SU-DHL-6 (cell line): ENCODE measurements around the gene IPCEF1.

Source experiments
- EZH2phosphoT487 ChIP-seq: fragments of 200-600 bp; sonication (generic), shearing (Covaris generic); conservative IDR thresholded peaks from 2 replicates; pipeline ENCODE4 v1.6.1; 2018; ENCODE audit warnings: mild to moderate bottlenecking, antibody characterized with exemption, low read length, moderate library complexity, mixed read lengths
- TF ChIP-seq, protein P1 (sequence below): fragments of 200-600 bp; sonication (generic); IDR thresholded peaks from one replicate; pipeline ENCODE4 v1.5.1; 2017; ENCODE audit warnings: antibody characterized with exemption, mild to moderate bottlenecking, low read length, moderate library complexity; ENCODE audit not compliant: insufficient read depth, poor library complexity, severe bottlenecking

DNA sequence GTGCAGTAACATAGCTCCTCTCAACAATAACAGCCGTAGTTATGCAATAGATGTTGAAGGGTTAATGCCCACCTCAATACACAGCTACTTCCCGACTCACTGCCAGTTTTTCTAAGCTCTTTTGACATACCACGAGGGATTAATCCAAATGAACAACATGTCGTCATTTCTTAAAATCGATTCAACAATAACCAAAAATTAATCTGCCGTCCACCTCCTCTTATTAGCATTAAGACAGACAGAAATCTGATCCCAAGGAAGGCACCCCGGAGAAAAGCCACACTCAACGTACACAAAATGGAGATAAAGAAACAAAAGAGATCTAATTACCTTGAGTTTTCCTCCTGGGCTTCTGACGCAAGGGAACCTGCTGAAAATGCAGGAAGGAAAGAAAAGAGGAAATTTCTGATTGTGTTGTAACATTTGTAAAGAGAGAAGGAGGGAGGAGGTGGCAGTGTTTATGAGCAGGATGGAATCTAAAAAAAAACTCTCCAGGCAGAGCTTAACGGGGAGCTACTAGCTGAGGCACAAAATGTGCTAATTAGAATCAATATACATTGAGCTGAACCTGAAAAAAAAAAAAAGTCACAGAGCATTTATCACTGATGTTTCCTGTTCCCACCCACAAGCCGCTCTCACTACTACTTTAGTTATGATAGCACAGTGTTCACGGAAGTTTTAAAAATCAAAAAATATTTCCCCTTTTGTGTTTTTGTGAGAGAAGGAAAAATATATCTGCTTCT is 109.3 kb downstream of the IPCEF1 start:
- TF ChIP-seq, protein P1, sequence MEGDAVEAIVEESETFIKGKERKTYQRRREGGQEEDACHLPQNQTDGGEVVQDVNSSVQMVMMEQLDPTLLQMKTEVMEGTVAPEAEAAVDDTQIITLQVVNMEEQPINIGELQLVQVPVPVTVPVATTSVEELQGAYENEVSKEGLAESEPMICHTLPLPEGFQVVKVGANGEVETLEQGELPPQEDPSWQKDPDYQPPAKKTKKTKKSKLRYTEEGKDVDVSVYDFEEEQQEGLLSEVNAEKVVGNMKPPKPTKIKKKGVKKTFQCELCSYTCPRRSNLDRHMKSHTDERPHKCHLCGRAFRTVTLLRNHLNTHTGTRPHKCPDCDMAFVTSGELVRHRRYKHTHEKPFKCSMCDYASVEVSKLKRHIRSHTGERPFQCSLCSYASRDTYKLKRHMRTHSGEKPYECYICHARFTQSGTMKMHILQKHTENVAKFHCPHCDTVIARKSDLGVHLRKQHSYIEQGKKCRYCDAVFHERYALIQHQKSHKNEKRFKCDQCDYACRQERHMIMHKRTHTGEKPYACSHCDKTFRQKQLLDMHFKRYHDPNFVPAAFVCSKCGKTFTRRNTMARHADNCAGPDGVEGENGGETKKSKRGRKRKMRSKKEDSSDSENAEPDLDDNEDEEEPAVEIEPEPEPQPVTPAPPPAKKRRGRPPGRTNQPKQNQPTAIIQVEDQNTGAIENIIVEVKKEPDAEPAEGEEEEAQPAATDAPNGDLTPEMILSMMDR, result no peak
- no peak for TF ChIP-seq EZH2phosphoT487
